Caco-2 (cell line): ENCODE measurements around the gene VGLL1. TPM values are rescaled to one million over a fixed set of nuclear protein-coding genes. Genes with fewer than 3 reads are reported as not detected.
A peak's percentile ranks its signal among the peaks of the same experiment; 100 is the strongest.

Experiments used
- BruUV-seq: library from RNA; stranded (reverse); fragments of 400-500 nt; replicated peaks from 2 replicates; lab custom pipeline; 2021; lab: Mats Ljungman, UMichigan
- CTCF ChIA-PET: fragments of 300-600 bp; sonication (Branson Sonifier 250); formaldehyde crosslinking; loops from one replicate; lab custom pipeline; 2022; ENCODE audit warnings: antibody characterized with exemption; lab: Charles Lee
- POLR2A ChIA-PET: fragments of 300-600 bp; sonication (Branson Sonifier 250); formaldehyde crosslinking; loops from one replicate; lab custom pipeline; 2022; ENCODE audit warnings: antibody characterized with exemption; lab: Charles Lee
- DNase-seq, 2 experiments: peaks; one replicate each; pipeline versions ENCODE4 v3.0.0 to v3.0.0-alpha.2; 2020 to 2022
- H3K27me3 ChIP-seq: replicated peaks from 2 replicates; pipeline ENCODE4 v1.6.0; 2011; ENCODE audit warnings: low read length; ENCODE audit not compliant: control insufficient read depth, insufficient read depth
- H3K36me3 ChIP-seq: 2 replicates; pipeline ENCODE4 v1.5.1; 2011; ENCODE audit warnings: low read length; ENCODE audit not compliant: control insufficient read depth, insufficient read depth
- H3K4me1 ChIP-seq: fragments of 250-450 bp; sonication (Bioruptor Pico); 2 replicates; pipeline ENCODE4 v1.5.1; 2020; ENCODE audit warnings: mild to moderate bottlenecking
- H3K4me3 ChIP-seq: 2 replicates; pipeline ENCODE4 v1.5.1; 2011; ENCODE audit warnings: low read depth, mild to moderate bottlenecking, control low read depth, low read length
- H3K9me3 ChIP-seq: fragments of 250-450 bp; sonication (Bioruptor Pico); 2 replicates; pipeline ENCODE4 v1.5.1; 2020; ENCODE audit warnings: mild to moderate bottlenecking, moderate library complexity
- H3K27ac Mint-ChIP-seq: one replicate; pipeline ENCODE4 v1.8.0; 2022; ENCODE audit warnings: mixed read lengths; ENCODE audit not compliant: unreplicated experiment
- H3K27me3 Mint-ChIP-seq: one replicate; pipeline ENCODE4 v1.8.0; 2022; ENCODE audit warnings: mixed read lengths; ENCODE audit not compliant: insufficient read depth, unreplicated experiment
- H3K36me3 Mint-ChIP-seq: one replicate; pipeline ENCODE4 v1.8.0; 2022; ENCODE audit warnings: mild to moderate bottlenecking, mixed read lengths; ENCODE audit not compliant: insufficient read depth, unreplicated experiment
- H3K4me1 Mint-ChIP-seq: one replicate; pipeline ENCODE4 v1.8.0; 2022; ENCODE audit warnings: low read depth, mixed read lengths; ENCODE audit not compliant: unreplicated experiment
- H3K4me3 Mint-ChIP-seq: one replicate; pipeline ENCODE4 v1.8.0; 2022; ENCODE audit warnings: mild to moderate bottlenecking, moderate library complexity, mixed read lengths; ENCODE audit not compliant: unreplicated experiment
- H3K9me3 Mint-ChIP-seq: one replicate; pipeline ENCODE4 v1.8.0; 2022; ENCODE audit warnings: mixed read lengths; ENCODE audit not compliant: unreplicated experiment
- intact Hi-C: fragments of 100-400 bp; cut with micrococcal nuclease; formaldehyde crosslinking; loops from one replicate; pipeline ENCODE4 v1.10.0; 2022; ENCODE audit not compliant: unreplicated experiment
- total RNA-seq: library from RNA; stranded (reverse); gene quantifications from 2 replicates; pipeline ENCODE4 v1.2.3, GENCODE V29; 2022
- TF ChIP-seq, protein P1 (sequence below), 2 experiments: fragments of 200-600 bp in 1 of 2; IDR thresholded peaks; 1 replicate in 1 of 2; 2 replicates in 1 of 2; pipeline versions ENCODE4 v1.5.1 to v1.8.0; 2011 to 2022; ENCODE audit warnings: antibody characterized with exemption in 1 of 2, control low read depth in 1 of 2, inconsistent platforms in 1 of 2, low read depth in 1 of 2, low read length in 1 of 2, mild to moderate bottlenecking in 1 of 2, moderate library complexity in 1 of 2; ENCODE audit not compliant: insufficient read depth in 1 of 2, severe bottlenecking in 1 of 2, unreplicated experiment in 1 of 2

VGLL1 gene
- total RNA-seq, 1 experiment from 2014 or later, result 49.5 TPM

DNA sequence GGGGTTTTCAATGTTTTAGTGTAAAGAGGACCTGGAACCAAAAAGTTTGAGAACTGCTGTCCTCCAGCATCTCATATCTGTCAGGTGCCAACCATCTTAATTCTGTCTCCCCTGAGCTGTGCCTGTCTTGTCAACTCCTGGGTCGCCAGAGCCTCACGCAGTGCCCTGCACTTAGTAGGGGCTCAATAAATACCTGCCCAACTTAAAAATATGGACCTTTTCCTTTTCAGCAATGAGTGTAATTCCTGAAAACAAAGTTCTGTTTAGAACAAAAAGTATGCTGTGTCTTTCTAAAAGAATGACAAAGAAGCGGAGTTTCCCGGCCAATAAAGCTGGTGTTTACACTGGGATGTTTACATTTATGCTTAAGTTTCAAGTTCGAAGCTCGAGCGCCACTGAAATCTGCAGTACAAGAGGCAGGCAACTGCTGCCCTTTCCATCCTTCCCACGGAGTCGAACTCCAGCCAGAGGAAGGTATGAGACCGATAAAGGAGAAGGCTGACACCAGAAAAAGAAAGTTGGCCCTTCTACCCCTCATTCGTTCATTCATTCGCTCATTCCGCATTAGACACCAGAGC, 35.7 kb upstream of the VGLL1 start:
- peak overlapping the region; percentile 81 for H3K4me3 Mint-ChIP-seq
- Histone ChIP-seq H3K36me3 (no peaks in the 10 kb centered on the region), H3K9me3 (no peaks in the 10 kb centered on the region), H3K4me1 (no peaks in the 10 kb centered on the region), H3K27me3 (no peaks in the 10 kb centered on the region), H3K4me3 (peak overlapping the region; percentile 57)
- ChIA-PET POLR2A (no interaction called here), CTCF (interaction anchor here (0.5 kb wide), 1 partner anchor 232 kb away, joined by 5 read pairs; no protein-coding TSS in a partner anchor)
- H3K4me1 Mint-ChIP-seq, result no peaks in the 10 kb centered on the region
- H3K27me3 Mint-ChIP-seq, result no peaks in the 10 kb centered on the region
- intact Hi-C loops, result loop anchor here (2.0 to 5.0 kb wide), 3 partner anchors 37 to 245 kb away; partner anchors contain the start of genes MAP7D3 and VGLL1
- no peak for DNase-seq
- H3K9me3 Mint-ChIP-seq, result no peaks in the 10 kb centered on the region
- peaks cover 1% of the 10 kb centered on the region for H3K36me3 Mint-ChIP-seq
- H3K27ac Mint-ChIP-seq, result peak overlapping the region; percentile 83
- TF ChIP-seq, protein P1, sequence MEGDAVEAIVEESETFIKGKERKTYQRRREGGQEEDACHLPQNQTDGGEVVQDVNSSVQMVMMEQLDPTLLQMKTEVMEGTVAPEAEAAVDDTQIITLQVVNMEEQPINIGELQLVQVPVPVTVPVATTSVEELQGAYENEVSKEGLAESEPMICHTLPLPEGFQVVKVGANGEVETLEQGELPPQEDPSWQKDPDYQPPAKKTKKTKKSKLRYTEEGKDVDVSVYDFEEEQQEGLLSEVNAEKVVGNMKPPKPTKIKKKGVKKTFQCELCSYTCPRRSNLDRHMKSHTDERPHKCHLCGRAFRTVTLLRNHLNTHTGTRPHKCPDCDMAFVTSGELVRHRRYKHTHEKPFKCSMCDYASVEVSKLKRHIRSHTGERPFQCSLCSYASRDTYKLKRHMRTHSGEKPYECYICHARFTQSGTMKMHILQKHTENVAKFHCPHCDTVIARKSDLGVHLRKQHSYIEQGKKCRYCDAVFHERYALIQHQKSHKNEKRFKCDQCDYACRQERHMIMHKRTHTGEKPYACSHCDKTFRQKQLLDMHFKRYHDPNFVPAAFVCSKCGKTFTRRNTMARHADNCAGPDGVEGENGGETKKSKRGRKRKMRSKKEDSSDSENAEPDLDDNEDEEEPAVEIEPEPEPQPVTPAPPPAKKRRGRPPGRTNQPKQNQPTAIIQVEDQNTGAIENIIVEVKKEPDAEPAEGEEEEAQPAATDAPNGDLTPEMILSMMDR (IDR thresholded peaks at IDR 0.05; ENCODE audit: insufficient read depth in 1 of 2, low read depth in 1 of 2, low read length in 1 of 2, severe bottlenecking in 1 of 2, unreplicated experiment in 1 of 2), result no peak
- TSS peak; percentile 96 for BruUV-seq

GRCh38 chrX:136496764-136497555, 35.1 kb upstream of the VGLL1 start:
- H3K27ac Mint-ChIP-seq, result peak overlapping the region; percentile 83
- BruUV-seq, result no TSS peak
- intact Hi-C loops, result loop anchor here (2.0 to 5.0 kb wide), 3 partner anchors 36 to 246 kb away; partner anchors contain the start of genes MAP7D3 and VGLL1

More at GRCh38 chrX:136496764-136497555, 35.1 kb upstream of the VGLL1 start:
- Histone ChIP-seq H3K36me3 (no peaks in the 10 kb centered on the region), H3K4me3 (peak overlapping the region; percentile 82), H3K4me1 (no peaks in the 10 kb centered on the region), H3K27me3 (no peaks in the 10 kb centered on the region), H3K9me3 (no peaks in the 10 kb centered on the region)
- TF ChIP-seq, protein P1 (IDR thresholded peaks at IDR 0.05; ENCODE audit: insufficient read depth in 1 of 2, low read depth in 1 of 2, low read length in 1 of 2, severe bottlenecking in 1 of 2, unreplicated experiment in 1 of 2), result no peak
- no peaks in the 10 kb centered on the region for H3K9me3 Mint-ChIP-seq
- peak overlapping the region; percentile 81 for H3K4me3 Mint-ChIP-seq
- POLR2A ChIA-PET, result interaction anchor here (0.6 to 1.0 kb wide), 3 partner anchors 32 to 376 kb away, joined by 3 to 18 read pairs (median 6); no protein-coding TSS in a partner anchor
- CTCF ChIA-PET, result interaction anchor here (0.5 to 0.6 kb wide), 2 partner anchors 225 to 232 kb away, joined by 4 to 5 read pairs; no protein-coding TSS in a partner anchor
- no peaks in the 10 kb centered on the region for H3K27me3 Mint-ChIP-seq
- DNase-seq, result peak; percentile 81 to 83
- peaks cover 6% of the 10 kb centered on the region for H3K36me3 Mint-ChIP-seq
- H3K4me1 Mint-ChIP-seq, result no peaks in the 10 kb centered on the region
